Effector memory CD8-positive, alpha-beta T cell (primary cell): ENCODE results near the gene RIMBP2.

Experiments used
- ATAC-seq: fragments of 150-1000 bp; cut with Tn5 transposase; replicated peaks from 2 replicates; pipeline ENCODE4 v1.10.0; 2021; ENCODE audit warnings: mild to moderate bottlenecking, moderate library complexity
- DNase-seq, 3 experiments: peaks; one replicate each; pipeline ENCODE4 v3.0.0; 2021
- H3K27ac Mint-ChIP-seq, 2 donors: one replicate each; pipeline ENCODE4 v1.8.0; 2022; ENCODE audit warnings: mild to moderate bottlenecking in 2 of 2, mixed read lengths in 2 of 2, moderate library complexity in 2 of 2
- H3K27me3 Mint-ChIP-seq, 2 donors: one replicate each; pipeline ENCODE4 v1.8.0; 2022; ENCODE audit warnings: mixed read lengths in 2 of 2
- H3K36me3 Mint-ChIP-seq: one replicate; pipeline ENCODE4 v1.8.0; 2022; ENCODE audit warnings: mild to moderate bottlenecking, moderate library complexity, mixed read lengths; ENCODE audit not compliant: insufficient read depth
- H3K4me1 Mint-ChIP-seq, 2 donors: one replicate each; pipeline ENCODE4 v1.8.0; 2022; ENCODE audit warnings: low read depth in 2 of 2, mixed read lengths in 2 of 2
- H3K4me3 Mint-ChIP-seq, 2 donors: one replicate each; pipeline ENCODE4 v1.8.0; 2022; ENCODE audit warnings: mild to moderate bottlenecking in 2 of 2, mixed read lengths in 2 of 2, moderate library complexity in 2 of 2
- H3K9me3 Mint-ChIP-seq, 2 donors: one replicate each; pipeline ENCODE4 v1.8.0; 2022; ENCODE audit warnings: mixed read lengths in 2 of 2

The RIMBP2 gene

DNA sequence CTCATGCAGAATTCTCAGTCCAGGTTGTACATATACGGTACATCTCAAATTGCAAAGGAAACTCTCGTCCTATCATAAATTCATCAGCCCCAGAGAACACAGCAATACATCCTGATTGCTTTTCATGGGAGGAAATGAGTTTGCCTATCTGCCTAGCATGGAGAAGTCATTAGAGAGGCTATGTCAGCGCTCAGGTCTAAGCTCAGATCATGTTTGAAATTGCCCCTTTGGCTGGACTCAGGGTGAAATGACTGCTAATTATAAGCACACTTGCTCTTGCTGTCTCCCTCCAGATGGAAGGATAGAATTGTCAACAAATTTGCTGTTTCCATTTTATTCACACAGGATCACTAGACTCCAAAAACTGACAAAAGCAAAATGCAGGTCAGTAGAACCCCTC, 178.4 kb downstream of the RIMBP2 start:
- Mint-ChIP-seq H3K9me3 (peaks cover 10% of the 10 kb centered on the region in 2 donors), H3K27me3 (no peaks in the 10 kb centered on the region), H3K36me3 (no peaks in the 10 kb centered on the region), H3K4me3 (no peak overlapping the region), H3K4me1 (no peaks in the 10 kb centered on the region), H3K27ac (no peak overlapping the region)
- no peak for DNase-seq
- no peak for ATAC-seq

DNA sequence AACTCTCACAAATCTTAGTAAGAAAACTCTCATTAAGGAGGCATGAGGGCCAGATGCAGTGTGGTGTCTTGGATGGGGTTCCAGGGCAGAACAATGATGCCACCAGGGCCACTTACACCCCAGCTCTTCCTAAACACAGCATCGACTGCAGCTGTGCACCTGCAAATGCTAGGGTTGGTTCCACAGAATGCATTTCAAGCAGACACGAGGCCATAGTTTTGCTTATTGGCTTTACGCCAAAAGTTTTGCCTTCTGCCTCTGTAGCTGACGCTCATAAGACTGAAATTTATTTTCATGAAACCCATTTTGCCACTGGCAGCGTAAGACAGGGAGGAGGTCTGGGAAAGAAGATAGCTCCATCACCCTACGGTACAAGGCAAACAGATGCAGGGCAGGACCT, 179.0 kb downstream of the RIMBP2 start:
- no peaks in the 10 kb centered on the region for H3K27me3 Mint-ChIP-seq
- H3K27ac Mint-ChIP-seq: no peak overlapping the region
- no peaks in the 10 kb centered on the region for H3K4me1 Mint-ChIP-seq
- peaks cover 10% of the 10 kb centered on the region in 2 donors for H3K9me3 Mint-ChIP-seq
- H3K4me3 Mint-ChIP-seq: no peak overlapping the region
- H3K36me3 Mint-ChIP-seq: no peaks in the 10 kb centered on the region
- DNase-seq: no peak
- no peak for ATAC-seq

DNA sequence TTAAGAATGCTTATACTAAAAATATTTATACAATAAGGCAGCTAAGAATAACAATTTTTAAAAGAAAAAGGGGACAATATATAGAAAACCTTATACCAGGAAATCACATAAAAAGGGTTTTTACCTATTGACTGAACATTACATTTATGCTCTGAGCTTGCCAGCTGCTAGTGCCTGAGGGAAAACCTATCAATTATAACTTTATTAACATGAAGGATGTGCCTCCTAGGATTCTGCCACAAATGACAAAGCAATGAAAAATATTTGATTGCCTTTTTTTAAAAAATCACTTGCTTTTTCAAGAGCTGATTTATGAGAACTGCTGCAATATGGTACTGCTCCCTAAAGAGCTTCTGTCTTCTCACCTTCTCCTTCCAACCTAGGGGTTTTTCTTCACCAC, 185.7 kb downstream of the RIMBP2 start:
- peaks cover 0 to 4% of the 10 kb centered on the region in 2 donors for H3K9me3 Mint-ChIP-seq
- no peak for ATAC-seq
- no peak overlapping the region for H3K27ac Mint-ChIP-seq
- H3K36me3 Mint-ChIP-seq: no peaks in the 10 kb centered on the region
- H3K27me3 Mint-ChIP-seq: peaks cover 1 to 5% of the 10 kb centered on the region in 2 donors
- no peaks in the 10 kb centered on the region for H3K4me1 Mint-ChIP-seq
- no peak overlapping the region for H3K4me3 Mint-ChIP-seq
- no peak for DNase-seq

DNA sequence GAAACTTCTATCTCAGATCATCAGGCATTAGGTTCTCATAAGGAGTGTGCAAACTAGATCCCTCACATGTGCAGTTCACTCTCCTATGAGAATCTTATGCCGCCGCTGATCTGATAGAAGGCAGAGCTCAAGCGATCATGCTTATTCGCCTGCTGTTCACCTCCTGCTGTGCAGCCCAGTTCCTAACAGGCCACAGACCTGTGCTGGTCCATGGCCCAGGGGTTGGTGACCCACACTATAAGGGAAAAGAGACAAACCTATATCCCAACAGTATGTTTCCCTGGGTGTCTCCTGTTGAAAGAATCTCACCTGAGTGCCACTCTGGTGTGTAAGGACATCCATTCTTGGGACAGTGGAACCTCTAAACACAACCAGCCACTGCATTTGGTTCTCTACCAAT, 186.3 kb downstream of the RIMBP2 start:
- Mint-ChIP-seq H3K4me1 (no peaks in the 10 kb centered on the region), H3K27me3 (peaks cover 7 to 8% of the 10 kb centered on the region in 2 donors), H3K36me3 (no peaks in the 10 kb centered on the region), H3K4me3 (no peak overlapping the region), H3K9me3 (peaks cover 4 to 5% of the 10 kb centered on the region in 2 donors), H3K27ac (no peak overlapping the region)
- ATAC-seq (no peak), DNase-seq (no peak)

DNA sequence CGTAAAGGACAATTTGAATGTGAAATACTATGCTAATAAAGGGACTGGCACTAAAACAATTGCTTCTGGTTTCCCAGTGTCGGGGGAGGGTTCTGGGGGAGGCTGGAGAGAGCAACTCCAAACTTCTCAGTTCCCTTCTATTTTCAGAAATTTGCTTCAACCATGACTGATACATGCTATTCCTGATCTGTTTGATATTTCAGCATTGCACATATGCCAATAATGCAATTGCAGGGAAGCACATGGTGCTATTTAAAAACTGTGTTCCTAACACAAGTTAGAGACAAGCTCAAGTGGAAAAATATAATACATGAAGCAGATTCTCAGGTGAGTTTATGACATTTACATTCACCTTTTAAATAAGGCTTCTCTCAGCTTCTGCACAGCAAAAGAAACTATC, 188.9 kb downstream of the RIMBP2 start:
- peaks cover 6 to 8% of the 10 kb centered on the region in 2 donors for H3K9me3 Mint-ChIP-seq

DNA sequence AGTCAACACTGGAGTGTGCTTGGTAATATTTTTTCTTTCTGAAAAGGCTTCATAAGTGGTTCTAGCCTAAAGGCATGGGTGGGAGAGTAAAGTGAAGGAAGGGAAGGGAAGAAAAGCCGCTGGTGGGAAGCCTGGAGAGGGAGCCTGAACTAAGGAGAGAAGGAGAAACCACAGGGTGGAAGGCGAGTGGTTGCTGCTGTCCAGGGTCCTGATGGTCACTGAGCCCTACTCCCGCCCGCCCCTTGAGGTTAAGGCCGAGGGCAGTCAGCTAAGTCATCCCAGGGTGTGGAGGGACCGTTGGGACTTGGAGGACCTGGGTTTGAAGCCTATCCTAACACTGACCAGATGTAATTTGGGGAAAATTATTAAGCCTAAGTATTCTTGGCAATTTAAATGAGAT, 189.3 kb downstream of the RIMBP2 start:
- peaks cover 6 to 8% of the 10 kb centered on the region in 2 donors for H3K9me3 Mint-ChIP-seq
- H3K27ac Mint-ChIP-seq: no peak overlapping the region
- H3K4me1 Mint-ChIP-seq: no peaks in the 10 kb centered on the region
- DNase-seq: no peak
- ATAC-seq: no peak
- no peak overlapping the region for H3K4me3 Mint-ChIP-seq
- no peaks in the 10 kb centered on the region for H3K36me3 Mint-ChIP-seq
- peaks cover 13 to 25% of the 10 kb centered on the region in 2 donors for H3K27me3 Mint-ChIP-seq

More for the DNA sequence above, 188.9 kb downstream of the RIMBP2 start:
- H3K27me3 Mint-ChIP-seq: peaks cover 13 to 24% of the 10 kb centered on the region in 2 donors
- H3K4me1 Mint-ChIP-seq: no peaks in the 10 kb centered on the region
- DNase-seq (no peak), ATAC-seq (no peak)
- H3K36me3 Mint-ChIP-seq: no peaks in the 10 kb centered on the region
- no peak overlapping the region for H3K27ac Mint-ChIP-seq
- H3K4me3 Mint-ChIP-seq: no peak overlapping the region

DNA sequence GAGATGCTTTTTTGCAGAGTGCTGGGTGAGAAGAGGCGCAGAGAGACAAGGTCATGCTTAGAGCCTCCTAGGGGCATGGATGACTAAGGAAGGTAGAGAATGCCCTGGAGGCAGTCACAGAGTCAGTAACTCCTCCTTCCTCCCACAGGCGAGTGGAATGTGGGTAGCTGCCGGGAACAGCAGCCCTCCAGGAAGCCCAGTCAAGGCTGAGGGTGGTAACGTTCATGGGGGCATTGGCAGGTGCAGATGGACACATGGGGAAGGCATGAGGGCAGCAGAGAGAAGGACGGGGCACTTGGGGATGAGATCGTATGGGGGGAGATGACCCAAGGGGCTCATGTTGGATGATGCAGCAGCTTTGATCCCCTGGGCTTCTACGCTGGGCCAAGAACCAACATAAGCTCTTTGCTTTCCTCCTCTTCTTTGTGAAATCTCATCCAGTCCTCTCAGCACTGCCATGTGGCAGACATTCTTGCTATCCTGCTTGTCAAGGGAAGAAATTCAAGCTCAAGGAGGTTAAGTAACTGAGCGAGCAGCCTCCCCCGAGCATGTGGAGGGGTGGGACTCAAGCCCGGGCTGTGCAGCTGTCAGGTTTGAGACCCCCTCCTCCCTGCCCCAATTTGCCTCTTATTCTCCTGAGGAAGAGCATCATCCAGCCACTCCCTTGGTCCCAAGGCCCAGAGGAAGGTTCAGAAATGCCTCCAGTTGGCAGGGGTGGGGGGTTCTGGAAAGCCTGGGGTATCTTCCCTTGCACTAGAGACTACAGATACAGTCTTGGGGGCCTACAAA, 190.5 kb downstream of the RIMBP2 start:
- Mint-ChIP-seq H3K36me3 (no peaks in the 10 kb centered on the region), H3K27me3 (peaks cover 13 to 37% of the 10 kb centered on the region in 2 donors), H3K4me1 (no peaks in the 10 kb centered on the region), H3K4me3 (no peak overlapping the region), H3K27ac (no peak overlapping the region), H3K9me3 (peaks cover 6 to 8% of the 10 kb centered on the region in 2 donors)
- DNase-seq (no peak), ATAC-seq (no peak)

DNA sequence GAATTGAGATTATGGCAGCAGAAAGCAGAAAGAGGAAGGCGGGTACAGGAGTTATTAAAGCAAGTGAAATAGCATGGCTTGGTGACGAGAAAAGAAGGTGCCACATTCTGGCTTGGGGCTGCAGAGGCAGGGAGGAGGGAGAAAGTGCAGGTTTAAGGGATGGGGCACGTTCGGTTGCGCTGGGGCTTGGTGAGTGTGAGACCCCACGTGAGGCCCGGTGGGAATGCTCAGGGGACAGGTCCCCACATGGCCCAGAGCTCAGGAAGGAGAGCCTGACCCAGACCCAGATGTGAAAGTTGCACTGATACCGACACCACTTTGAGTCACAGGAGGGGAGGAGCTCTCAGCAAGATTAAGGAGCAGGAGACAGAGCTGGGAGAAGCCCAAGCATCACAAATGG, 191.3 kb downstream of the RIMBP2 start:
- Mint-ChIP-seq H3K4me1 (no peaks in the 10 kb centered on the region), H3K4me3 (no peak overlapping the region), H3K9me3 (peaks cover 6 to 8% of the 10 kb centered on the region in 2 donors), H3K27ac (no peak overlapping the region), H3K27me3 (peaks cover 13 to 37% of the 10 kb centered on the region in 2 donors), H3K36me3 (no peaks in the 10 kb centered on the region)
- ATAC-seq (no peak), DNase-seq (no peak)

DNA sequence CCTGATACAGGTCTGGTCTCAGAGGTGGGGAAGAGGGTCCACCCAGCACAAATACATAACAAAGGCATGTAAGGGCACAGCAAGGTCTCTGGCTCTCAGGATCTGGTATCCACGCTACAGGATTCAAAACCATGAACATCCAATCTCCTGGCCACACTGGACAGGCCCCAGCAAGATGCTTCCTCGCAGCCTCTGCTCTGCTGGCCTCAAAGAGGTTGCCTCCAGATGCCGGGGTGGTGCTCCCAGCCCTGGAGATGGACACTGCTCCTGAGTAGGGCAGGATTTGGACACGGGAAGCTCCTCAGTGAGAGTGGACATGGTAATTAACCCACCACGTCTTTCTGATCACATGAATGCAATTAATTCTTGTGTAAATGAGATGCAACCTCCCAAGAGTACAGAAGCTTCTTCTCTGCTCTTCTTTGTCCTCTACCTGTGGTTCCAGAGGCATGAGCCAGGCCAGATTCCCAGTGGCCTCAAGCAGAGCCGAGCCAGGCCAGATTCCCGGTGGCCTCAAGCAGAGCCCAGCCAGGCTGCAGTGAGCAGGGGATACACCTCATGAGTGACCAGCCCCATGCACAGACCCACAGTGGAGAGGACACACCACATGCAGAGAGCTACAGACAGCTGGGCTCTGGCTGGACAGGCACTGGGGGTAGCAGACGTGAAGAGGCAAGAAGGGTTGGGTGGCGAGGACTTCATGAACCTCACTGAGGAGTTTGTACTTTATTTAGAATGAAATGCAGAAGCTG, 192.1 kb downstream of the RIMBP2 start:
- no peak for ATAC-seq
- Mint-ChIP-seq H3K36me3 (no peaks in the 10 kb centered on the region), H3K27ac (no peak overlapping the region), H3K4me1 (no peaks in the 10 kb centered on the region), H3K9me3 (peaks cover 6 to 8% of the 10 kb centered on the region in 2 donors), H3K4me3 (no peak overlapping the region), H3K27me3 (peaks cover 9 to 37% of the 10 kb centered on the region in 2 donors)
- DNase-seq: no peak

DNA sequence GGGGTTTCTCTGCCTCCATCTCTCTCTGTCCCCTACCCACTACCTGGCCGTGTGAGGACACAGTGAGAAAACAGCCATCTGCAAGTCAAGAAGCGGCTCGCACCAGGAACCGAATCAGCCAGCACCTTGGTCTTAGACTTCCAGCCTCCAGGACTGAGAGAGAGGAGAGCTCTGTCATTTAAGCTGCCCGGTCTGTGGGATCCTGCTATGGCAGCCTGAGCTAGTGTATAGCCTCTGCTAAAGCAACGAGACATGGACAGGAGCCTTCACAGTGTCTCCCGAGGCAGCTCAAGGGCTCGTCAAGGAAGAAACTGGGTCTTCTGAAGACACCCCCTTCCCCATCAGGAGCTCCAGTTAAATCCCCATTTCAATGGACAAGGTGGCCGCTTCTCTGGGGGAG, 192.9 kb downstream of the RIMBP2 start:
- H3K4me1 Mint-ChIP-seq: no peaks in the 10 kb centered on the region
- H3K27me3 Mint-ChIP-seq: peaks cover 8 to 37% of the 10 kb centered on the region in 2 donors
- H3K9me3 Mint-ChIP-seq: peaks cover 6 to 8% of the 10 kb centered on the region in 2 donors
- H3K4me3 Mint-ChIP-seq: no peak overlapping the region
- ATAC-seq: no peak
- H3K27ac Mint-ChIP-seq: no peak overlapping the region
- no peaks in the 10 kb centered on the region for H3K36me3 Mint-ChIP-seq
- DNase-seq: no peak

DNA sequence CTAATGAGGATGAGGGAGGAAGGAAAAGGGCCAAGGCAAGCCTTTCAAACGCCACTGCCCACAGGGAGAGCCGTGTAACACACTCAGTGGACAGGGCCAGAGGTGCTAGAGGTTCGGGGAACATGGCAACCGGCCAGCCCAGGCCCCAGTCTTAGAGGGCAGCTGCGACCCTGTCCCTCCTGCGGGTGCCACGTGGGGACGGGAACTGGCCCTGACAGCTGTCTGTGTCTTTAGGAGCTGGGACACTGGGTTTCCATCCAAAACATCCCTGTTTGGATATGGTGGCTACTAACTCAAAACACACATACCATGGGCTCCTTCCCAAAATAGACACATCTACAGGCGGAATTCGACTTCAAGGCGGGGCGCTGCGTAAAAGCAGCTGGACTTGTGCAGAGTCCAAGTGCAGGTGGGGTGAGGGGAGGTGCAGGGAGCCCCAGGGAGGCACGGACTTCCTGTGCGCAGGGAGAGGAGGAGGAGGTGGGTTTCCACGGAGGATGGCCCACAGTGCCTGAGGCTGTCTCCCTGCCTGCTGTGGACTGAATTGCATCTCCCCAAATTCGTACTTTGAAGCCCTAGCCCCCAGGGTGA, 193.8 kb downstream of the RIMBP2 start:
- Mint-ChIP-seq H3K27ac (no peak overlapping the region), H3K9me3 (peaks cover 3 to 8% of the 10 kb centered on the region in 2 donors), H3K4me3 (no peak overlapping the region), H3K4me1 (no peaks in the 10 kb centered on the region), H3K36me3 (no peaks in the 10 kb centered on the region), H3K27me3 (peaks cover 8 to 37% of the 10 kb centered on the region in 2 donors)
- ATAC-seq (no peak), DNase-seq (no peak)

DNA sequence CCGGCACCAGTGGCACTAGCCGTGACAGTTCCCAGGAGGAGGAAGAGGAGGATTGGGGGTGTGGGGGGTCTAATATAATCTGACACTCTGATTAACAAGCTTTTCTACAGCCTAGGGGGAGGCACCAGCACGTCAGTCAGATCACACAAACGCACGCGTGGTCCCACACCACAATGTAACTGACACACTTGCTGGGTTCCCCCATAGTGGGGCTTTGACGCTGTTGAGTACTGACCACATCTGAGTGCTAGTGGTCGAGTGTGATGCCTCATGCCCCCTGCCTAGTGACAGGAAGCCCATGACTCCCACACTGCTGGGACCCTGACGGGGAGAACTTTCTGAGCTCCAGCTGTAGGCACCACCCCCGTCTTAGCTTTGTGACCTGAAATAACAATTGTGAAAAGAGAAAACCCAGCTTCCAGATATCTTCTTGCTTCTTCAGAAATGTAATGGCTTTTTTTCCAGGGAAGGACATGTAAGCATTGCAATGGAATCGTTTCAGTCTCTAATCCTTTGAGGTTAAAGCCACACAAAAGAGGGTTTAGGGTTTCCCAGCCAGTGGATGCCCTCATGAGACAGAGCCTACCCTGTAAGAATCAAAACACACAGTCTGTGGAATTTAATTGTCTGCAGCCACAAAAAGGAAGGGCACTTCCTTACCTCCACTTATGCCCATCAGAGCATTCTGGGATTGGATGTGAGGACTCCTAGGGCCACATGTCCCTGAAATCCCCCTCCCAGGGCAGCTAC, 194.5 kb downstream of the RIMBP2 start:
- Mint-ChIP-seq H3K27me3 (peaks cover 8 to 41% of the 10 kb centered on the region in 2 donors), H3K36me3 (no peaks in the 10 kb centered on the region), H3K4me3 (no peak overlapping the region), H3K4me1 (no peaks in the 10 kb centered on the region), H3K9me3 (peaks cover 4 to 14% of the 10 kb centered on the region in 2 donors), H3K27ac (no peak overlapping the region)
- DNase-seq (no peak), ATAC-seq (no peak)

DNA sequence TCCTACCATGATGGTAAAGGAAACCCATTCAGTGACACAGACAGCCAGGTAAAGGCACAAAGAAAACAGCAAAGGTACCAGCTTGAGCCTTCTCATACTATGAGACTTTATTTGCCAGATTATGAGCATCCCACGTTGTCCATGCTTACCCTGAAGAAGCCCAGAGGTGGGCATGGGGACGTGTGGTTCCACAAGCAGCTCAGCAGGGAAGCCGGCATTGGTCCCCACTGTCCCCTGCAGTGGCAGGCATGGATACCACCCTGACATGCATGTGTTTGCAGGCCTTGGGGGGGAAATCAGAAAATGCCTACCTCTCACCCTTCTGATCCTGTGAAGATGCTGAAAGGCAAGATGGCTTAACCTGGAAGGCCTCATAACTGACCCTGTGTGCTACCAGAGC, 195.3 kb downstream of the RIMBP2 start:
- DNase-seq (no peak), ATAC-seq (no peak)
- Mint-ChIP-seq H3K4me3 (no peak overlapping the region), H3K9me3 (peaks cover 8 to 21% of the 10 kb centered on the region in 2 donors), H3K4me1 (no peaks in the 10 kb centered on the region), H3K36me3 (no peaks in the 10 kb centered on the region), H3K27me3 (peaks cover 8 to 49% of the 10 kb centered on the region in 2 donors), H3K27ac (no peak overlapping the region)
